DMS53 (cell line): ENCODE data around the gene PRSS36.
"Not testable (repeated sequence)": the region's sequence is repeated elsewhere in the genome, so short reads cannot be mapped to it uniquely, and the experiment has no call there.

Experiments
- DNase-seq: peaks from one replicate; lab custom pipeline; 2025; lab: John Stamatoyannopoulos, UW

PRSS36 gene

DNA sequence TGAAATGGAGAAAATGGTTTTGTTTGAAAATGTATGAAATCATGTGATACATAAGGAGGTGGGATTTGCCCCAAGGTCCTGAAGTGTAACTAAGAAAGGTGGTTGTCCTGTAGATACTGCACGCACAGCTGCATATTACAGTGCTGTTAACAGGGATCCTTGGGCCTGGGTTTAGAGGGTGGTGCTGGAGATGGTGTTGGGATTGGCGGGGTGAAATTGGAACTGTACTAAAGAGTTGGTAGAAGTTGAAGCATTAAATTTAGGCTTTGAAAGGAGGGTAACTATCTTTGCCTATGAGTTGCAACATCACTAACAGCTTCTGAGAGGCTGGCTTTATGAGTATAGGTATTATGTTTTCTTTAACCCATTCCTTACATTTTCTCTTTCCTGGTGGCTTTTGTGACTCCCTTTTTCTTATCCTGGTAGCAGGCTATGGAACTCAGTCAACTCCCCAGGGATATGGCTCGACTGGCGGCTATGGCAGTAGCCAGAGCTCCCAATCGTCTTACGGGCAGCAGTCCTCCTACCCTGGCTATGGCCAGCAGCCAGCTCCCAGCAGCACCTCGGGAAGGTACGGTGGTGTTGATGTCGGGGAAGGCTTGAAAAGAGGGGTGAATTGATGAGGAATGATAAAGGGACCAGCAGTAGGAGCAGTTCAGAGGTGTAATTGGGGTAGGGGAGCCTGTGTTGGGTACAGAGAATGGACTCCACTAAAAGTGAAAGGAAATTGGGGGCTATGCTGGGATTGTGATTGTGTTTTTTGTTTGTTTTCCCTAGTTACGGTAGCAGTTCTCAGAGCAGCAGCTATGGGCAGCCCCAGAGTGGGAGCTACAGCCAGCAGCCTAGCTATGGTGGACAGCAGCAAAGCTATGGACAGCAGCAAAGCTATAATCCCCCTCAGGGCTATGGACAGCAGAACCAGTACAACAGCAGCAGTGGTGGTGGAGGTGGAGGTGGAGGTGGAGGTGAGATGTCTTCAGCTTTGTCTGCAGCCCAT, 33.9 kb upstream of the PRSS36 start:
- no peak for DNase-seq

DNA sequence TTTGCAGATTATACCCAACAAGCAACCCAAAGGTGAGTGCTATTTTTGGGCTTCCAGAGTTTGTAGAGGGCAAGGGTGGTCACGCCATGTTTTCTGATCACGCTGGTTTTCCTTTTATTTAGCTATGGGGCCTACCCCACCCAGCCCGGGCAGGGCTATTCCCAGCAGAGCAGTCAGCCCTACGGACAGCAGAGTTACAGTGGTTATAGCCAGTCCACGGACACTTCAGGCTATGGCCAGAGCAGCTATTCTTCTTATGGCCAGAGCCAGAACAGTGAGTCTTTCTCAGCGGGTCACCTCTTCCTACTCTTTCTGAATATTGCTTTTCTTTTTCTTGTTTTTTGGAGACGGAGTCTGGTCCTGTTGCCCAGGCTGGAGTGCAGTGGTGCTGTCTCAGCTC, 32.5 kb upstream of the PRSS36 start:
- no peak for DNase-seq

DNA sequence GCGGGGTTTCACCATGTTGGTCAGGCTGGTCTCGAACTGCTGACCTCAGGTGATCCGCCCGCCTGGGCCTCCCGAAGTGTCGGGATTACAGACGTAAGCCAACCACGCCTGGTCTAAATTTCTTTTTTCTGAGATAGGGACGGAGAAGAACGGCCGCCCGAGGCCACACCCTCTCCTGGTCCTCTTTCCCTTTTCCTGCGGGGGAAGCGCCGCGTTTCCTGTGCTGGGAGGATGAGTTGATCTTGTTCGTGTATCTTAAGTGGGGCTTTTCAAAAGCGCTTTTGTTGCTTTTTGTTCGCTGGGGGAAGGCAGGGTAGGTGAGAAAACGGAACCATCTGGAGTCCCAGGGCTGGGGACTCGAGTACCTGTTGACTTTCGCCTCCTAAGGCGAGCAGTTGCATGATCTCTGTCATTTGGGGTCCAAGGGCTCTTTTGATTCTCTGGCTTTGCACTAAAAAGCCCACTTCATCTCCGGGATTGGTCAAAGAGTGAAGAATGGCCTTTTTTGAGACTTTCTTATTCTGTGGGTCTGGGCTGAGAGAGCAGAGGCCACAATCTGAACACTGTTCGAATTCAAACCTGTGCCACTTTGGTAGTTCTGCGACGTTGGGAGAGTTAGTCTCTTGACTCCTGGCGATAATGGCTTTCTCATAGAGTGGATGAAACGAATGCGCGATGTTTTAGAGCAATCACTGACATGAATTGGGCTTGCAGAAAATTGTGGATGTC, 31.4 kb upstream of the PRSS36 start:
- peak; percentile 37 for DNase-seq

DNA sequence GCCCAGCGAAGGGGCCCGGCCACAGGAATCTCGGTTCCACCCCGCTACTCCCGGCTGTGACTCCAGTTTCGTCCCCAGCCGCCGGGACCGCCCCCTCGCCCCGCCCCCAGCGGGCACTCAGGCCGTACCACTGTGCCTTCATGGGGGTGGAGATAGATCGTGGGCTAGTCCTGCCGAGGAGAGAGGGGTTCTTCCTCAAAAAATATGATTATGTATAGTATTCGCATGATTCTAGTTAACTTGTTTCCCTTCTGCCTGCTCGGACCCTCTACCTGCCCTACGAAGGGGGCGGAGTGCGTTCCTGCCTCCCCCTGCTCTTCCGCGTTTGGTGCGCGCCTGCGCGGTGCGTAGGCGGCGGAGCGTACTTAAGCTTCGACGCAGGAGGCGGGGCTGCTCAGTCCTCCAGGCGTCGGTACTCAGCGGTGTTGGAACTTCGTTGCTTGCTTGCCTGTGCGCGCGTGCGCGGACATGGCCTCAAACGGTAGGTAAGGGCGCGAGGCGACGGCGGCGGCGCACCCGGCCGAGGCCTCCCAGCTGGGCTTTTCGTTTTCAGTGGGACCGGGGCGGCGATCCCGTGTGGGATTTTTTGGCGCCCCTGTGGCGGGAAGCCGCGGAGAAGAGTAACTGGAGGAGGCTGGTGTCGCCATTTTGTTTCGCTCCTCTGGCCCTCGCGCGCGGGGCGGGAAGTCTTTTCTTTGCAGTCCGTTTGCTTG, 30.0 kb upstream of the PRSS36 start, which contains the start of gene FUS:
FUS (plus strand) TSS at position 393 of the 713 bp plus-strand sequence; CDS start at position 469, 76 bp downstream.
- peak; percentile 91 for DNase-seq

DNA sequence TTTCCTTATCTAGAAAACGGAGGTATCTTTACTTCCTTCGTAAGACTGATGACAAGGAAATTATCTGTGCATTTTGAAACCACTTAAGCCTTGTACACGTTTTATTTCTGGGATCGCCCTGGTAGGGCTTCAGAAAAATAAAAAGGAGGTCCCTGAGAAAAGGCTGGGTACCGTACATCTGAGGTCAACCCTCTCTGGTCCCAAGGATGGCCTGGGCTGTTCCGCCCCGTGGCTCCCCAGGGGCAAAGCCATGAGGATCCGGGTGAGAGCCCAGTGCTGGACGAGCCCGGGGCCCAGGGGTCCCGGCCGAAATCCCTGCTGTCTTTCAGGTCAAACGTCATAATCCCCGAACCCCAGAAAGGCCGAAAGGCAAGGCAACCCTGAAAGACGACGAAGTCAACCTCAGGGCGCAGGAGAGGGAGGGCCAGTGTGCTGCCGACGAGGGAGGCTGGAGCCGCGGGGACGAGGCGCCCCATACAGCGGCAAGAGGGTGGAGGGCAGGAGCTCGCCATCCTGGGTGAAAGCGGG, 29.4 kb upstream of the PRSS36 start:
- peak; percentile 48 for DNase-seq

DNA sequence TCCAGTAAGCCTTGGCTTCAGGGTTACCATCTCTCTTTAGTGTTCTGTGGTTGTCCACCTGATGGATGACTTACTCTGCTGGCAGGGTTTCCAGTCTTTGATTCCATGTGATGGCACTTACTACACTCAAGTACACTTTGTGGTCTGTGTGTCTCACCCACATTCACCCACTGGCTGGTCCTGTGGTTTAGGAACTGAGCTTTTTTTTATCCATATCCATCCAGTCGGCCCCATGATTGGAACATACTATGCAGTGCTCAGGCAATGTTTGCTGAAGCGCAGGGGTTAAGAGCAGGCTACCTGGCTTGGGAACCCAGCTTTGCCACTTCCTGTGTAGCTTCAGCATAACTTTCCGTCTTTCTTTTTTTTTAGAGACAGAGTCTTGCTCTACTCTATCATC, 27.3 kb upstream of the PRSS36 start:
- peak; percentile 69 for DNase-seq

DNA sequence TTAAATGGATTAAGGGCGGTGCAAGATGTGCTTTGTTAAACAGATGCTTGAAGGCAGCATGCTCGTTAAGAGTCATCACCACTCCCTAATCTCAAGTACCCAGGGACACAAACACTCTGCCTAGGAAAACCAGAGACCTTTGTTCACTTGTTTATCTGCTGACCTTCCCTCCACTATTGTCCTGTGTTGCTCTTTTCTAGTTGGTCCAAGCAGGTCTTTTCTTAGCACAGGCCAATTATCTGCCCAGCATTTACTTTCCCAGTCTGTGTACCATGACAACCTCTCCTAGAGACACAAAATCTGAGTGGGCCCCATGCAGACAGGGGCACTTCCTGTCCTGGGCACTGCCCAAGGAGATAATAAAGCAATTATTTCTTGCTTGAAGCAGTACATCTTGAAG, 20.2 kb upstream of the PRSS36 start:
- peak; percentile 49 for DNase-seq

DNA sequence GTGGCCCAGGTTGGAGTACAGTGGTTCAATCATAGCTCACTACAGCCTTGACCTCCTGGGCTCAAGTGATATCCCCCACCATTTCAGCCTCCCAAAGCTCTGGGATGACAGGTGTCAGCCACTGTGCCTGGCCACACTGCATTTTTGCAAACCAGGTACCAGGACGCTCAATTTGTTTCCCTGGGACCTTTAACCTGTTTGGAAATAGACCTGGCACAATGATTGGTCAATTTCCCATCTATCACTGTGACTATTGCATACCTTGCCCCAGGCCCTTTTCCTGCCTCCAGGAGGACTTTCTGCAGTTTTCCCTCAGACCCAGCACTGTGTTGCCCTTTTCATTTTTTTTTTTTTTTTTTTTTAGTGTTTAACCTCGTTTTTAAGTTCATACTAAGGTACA, 19.0 kb upstream of the PRSS36 start:
- no peak for DNase-seq

DNA sequence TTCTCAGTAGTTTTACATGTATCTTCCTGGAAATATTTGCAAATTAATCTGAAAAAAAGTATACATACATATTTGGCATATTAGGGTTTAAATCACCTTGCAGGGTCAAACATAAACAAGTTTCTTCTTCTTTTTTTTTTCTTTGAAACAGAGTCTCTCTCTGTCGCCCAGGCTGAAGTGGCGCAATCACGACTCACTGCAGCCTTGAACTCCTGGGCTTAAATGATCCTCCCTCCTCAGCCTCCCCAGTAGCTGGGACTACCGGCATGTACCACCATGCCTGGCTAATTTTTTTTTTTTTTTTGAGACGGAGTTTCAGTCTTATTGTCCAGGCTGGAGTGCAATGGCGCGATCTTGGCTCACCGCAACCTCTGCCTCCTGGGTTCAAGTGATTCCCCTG, 17.4 kb upstream of the PRSS36 start:
- DNase-seq, result no peak

DNA sequence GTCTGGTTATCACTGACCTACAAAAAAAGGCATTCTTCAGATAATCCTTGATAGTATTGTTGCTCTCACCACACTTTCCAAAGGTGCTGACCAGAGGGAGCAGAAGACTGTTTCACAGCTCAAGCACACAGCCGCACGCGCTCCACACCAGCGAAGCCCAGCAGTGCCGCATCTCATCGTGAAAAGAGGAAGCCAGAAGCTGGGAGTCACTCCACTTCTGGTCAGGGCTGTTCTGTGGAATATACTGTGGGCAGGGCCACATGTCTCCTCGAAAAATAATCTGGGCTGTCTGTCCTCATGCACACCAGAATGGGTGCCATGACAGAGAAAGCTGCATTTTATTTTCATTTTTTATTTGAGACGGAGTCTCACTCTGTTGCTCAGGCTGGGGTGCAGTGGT, 7.3 kb upstream of the PRSS36 start:
- no peak for DNase-seq

DNA sequence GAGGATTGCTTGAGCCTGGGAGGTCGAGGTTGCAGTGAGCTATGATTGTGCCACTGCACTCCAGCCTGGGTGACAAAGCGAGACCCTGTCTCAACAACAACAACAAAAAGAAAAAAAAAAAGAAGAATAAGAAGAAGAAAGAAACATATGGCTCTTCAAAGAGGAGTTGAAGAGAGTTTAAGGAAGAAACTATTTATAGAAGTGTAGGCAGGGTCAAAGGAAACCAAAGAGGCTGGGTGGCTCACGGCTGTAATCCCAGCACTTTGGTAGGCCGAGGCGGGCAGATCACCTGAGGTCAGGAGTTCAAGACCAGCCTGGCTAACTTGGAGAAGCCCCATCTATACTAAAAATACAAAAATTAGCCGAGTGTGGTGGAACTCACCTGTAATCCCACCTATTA, 1.1 kb upstream of the PRSS36 start:
- not testable (repeated sequence) for DNase-seq

DNA sequence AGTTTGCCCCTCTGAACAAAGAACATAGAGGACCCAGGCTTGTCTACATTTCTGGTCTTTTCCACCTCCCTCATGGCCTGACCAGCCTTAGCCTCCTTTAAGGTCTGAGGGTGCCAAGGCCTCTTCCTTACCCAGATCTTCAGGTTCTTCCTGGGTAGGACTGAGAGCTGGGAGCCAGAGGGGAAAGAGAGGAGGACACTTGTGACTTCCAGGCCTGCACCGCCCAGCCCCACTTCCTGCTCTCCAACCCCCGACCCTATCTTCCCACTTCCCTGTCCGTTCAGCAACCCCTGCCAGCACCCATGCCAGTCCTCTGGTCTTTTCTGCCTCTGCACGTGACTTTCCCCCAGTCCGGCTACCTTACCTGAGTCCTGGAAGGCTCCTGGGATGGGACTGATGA, 534 bp downstream of the PRSS36 start:
- no peak for DNase-seq

DNA sequence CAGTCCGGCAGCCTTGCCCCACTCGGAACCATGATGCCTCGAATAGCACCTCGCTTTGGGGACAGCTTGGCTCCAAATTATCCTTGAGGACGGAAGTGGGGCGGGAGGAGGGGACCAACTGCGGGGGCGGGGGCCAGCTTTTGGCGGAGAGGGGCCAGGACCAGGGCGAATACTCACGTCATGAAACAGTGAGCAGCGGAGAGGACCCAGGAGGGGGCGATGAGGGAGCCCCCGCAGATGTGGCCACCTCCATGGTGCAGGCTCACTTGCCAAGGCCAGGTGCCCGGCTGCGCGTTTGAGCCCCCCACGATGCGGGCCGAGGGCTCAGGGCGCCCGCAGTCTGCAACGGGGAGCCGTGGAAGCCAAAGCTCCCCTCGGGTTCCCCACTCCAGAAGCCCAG, 970 bp downstream of the PRSS36 start:
- DNase-seq, result no peak

DNA sequence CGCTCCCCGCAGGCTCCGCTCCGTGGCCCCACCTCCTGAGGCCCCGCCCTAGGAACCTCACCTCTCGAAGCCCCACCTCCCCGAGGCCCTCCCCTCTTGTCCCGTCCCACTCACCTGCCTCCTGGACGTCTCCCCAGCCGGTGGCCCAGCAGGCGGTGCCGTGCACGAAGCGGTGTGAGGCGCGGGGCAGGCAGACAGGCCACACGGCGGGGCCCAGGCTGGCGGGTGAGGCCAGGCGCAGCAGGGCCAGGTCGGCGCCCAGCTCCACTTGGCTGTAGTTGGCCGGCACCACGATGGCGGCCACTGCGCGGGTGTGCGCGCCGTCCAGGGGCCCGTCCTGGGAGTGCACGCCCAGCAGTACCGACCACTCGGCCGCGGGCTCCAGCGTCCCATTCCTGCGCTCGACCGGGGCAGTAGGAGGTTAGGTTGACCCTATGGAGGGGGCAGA, 1.6 kb downstream of the PRSS36 start:
- peak; percentile 61 for DNase-seq

DNA sequence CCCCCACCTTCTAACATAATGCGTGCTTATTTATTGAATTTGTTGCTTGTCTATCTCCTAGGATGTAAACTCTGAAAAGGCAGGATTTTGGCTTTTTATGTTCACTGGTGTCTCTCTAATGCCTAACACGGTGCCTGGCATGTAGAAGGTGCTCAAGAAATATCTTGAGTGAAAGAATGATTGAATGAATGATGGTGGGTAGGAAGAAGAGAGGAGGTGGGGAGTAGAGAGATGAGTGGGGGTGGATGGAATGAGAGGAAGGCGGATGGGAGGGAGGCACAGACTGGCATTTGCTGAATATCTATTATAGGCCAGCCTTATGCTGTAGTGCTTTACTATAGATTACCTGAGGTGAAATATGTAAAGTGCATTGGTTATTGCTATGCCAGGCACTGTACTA, 2.3 kb downstream of the PRSS36 start:
- no peak for DNase-seq

DNA sequence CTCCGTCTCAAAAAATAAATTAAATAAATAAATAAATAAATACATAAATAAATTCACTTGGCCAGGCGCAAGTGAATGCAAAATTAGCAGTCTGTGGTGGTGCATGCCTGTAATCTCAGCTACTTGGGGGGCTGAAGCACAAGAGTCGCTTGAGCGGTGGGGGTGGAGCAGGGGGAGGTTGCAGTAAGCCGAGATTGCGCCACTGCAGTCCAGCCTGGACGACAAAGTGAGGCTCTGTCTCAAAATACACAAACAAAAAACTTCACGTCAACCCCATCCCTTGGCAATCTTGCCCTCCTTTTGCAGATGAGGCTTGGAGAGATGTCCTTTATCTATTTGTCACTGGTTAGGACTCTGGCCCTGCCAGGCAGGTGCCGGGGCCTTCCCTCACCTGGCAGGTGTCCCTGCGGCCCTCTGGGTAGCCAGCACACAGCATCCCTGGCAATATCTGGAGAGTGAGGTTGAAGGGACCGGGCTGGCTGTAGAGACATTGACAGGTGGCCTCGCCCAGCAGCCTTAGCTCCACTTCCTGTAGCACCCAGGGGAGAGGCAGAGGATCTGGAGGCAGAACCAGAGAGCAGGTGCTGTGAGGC, 4.4 kb downstream of the PRSS36 start:
- DNase-seq, result peak; percentile 84

DNA sequence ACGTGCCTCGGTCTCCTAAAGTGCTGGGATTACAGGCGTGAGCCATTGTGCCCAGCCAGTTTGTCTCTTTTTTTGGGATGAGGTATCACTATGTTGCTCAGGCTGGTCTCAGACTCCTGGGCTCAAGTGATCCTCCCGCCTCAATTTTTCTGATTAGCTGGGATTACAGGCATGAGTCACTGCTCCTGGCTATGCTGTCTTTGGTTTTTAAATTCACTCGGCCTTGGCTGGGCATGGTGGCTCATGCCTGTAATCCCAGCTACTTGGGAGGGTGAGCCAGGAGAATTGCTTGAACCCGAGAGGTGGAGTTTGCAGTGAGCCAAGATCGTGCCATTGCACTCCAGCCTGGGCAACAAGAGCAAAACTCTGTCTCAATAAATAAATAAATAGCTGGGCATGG, 5.4 kb downstream of the PRSS36 start:
- DNase-seq, result not testable (repeated sequence)

DNA sequence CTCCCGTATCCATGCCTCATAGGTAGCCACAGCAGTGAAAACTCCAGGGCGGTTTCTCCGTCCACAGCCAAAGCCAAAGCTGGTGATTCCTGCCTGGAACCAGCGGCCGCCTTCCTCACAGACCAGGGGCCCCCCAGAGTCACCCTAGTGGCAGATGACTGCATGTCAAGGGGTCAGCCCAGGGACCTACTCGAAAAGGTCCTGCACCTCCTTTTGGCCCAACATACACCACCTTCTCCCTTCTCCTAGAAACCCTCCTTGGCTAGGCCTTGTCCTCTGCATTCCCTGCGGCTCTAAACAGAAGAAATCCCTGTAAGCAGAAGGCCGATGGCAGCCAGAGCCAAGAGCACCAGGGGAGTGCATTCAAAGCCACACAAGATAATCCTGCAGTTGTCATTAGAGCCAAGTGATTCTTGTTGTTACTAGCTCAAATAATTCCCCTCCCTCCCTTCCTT, 6.1 kb downstream of the PRSS36 start:
- DNase-seq, result no peak

DNA sequence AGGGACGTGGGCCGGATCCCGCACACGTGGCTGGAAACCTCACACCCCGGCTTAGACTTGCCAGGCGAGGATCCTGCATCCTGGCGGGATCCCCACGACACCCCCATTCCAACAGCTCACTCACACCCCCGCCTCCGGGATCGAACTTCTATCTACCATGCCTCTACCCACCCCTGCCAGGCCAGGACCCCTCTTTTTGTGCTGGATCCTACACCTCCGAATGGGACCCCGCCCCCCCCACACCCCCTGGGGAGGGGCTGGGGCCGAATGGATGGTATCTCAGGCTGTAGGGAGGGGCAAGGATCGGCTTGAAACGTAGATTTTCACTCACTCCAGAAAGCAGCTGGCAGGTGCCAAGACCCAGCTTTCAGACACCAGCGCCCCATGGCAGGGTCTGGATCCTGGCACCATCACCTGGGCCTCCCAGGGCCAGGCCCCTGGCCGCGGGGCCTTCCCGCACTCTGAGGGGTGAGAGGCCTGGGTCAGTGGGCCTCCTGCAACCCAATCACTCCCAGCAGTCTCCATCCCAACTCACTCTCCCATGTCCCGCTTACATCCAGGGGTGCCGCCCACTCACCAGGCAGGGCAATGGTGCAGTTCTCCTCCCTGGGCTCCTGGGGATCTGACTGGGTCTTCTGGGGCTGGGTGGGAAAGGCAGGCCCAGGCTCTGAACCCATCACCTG, 6.7 kb downstream of the PRSS36 start:
- DNase-seq, result no peak

DNA sequence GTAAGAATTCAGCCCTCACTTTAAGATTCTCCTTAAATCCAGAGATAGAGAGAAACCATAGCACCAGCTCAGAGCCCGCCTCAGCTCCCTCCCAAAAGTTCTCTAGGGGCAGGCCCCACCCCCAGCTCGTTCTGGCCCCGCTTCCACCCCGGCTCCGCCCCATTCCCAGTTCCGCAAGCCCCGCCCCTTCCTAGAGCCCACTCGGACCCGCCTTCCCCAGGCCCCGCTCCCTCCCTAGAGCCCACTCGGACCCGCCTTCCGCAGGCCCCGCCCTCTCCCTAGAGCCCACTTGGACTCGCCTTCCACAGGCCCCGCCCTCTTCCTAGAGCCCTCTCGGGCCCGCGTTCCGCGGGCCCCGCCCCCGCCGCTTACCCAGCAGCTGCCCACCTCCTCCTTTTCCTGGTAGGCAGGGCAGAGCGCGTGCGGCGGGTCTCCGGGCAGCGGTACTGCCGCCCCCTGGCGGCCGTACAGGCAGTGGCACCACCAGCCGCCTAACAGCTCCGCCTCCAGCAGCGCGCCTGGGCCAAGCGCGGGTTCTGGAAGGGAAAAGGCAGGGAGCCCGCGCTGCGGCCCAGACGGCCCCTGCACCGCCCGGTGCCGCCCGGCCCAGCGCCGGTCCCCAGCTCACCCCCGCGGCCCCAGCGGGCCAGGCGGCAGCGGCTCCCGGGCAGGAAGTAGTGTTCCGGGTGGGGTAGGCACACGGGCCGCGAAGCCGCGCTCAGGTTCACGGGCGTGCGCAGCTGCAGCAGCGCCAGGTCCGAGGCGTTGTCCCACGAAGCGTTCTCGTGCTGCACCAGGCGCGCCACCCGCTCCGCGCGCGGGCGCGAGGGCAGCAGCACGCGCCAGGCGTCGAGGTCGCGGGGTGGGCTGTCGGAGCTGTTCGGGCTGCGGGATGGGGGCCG, 7.5 kb downstream of the PRSS36 start:
- peak; percentile 98 for DNase-seq
